Fibroblast of the aortic adventitia (primary cell): Measurements from ENCODE around the gene GNB2. TPM values are rescaled to one million over a fixed set of nuclear protein-coding genes. Genes with fewer than 3 reads are reported as not detected.

ENCODE experiments used
- DNase-seq: peaks from one replicate; pipeline ENCODE4 v3.0.0-alpha.2; 2010; ENCODE audit warnings: low read depth
- H3K4me3 ChIP-seq: 2 replicates; pipeline ENCODE4 v1.5.1; 2011; ENCODE audit warnings: low read depth, mild to moderate bottlenecking, control low read depth, low read length, moderate library complexity
- total RNA-seq: library from RNA; depleted of rRNA; stranded (reverse); fragments of >200 nt; gene quantifications from 2 replicates; pipeline ENCODE4 v1.2.3, GENCODE V29; 2012; ENCODE audit warnings: low replicate concordance
- TF ChIP-seq, protein P1 (sequence below): IDR thresholded peaks from 2 replicates; pipeline ENCODE4 v1.5.1; 2011; ENCODE audit warnings: mild to moderate bottlenecking, low read length, control low read depth, inconsistent platforms; ENCODE audit not compliant: insufficient read depth

GNB2 gene
- total RNA-seq, 1 donor = 89.1 TPM

DNA sequence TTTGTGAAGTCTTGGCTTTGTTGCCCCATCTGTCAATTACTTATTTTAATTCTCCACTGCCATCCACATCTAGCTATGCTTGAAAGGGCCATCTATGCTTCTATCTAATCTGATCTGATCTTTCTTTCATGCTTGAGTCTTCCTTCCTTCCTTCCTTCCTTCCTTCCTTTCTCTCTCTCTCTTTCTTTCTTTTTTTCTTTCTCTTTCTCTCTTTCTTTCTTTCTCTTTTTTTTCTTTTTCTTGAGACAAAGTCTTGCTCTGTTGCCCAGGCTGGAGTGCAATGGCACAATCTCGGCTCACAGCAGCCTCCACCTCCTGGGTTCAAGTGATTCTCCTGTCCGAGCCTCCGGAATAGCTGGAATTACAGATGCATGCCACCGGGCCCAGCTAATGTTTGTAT is 43.5 kb upstream of the GNB2 start:
- no peak for DNase-seq
- TF ChIP-seq, protein P1, sequence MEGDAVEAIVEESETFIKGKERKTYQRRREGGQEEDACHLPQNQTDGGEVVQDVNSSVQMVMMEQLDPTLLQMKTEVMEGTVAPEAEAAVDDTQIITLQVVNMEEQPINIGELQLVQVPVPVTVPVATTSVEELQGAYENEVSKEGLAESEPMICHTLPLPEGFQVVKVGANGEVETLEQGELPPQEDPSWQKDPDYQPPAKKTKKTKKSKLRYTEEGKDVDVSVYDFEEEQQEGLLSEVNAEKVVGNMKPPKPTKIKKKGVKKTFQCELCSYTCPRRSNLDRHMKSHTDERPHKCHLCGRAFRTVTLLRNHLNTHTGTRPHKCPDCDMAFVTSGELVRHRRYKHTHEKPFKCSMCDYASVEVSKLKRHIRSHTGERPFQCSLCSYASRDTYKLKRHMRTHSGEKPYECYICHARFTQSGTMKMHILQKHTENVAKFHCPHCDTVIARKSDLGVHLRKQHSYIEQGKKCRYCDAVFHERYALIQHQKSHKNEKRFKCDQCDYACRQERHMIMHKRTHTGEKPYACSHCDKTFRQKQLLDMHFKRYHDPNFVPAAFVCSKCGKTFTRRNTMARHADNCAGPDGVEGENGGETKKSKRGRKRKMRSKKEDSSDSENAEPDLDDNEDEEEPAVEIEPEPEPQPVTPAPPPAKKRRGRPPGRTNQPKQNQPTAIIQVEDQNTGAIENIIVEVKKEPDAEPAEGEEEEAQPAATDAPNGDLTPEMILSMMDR = no peak
- H3K4me3 ChIP-seq = no peak overlapping the region

DNA sequence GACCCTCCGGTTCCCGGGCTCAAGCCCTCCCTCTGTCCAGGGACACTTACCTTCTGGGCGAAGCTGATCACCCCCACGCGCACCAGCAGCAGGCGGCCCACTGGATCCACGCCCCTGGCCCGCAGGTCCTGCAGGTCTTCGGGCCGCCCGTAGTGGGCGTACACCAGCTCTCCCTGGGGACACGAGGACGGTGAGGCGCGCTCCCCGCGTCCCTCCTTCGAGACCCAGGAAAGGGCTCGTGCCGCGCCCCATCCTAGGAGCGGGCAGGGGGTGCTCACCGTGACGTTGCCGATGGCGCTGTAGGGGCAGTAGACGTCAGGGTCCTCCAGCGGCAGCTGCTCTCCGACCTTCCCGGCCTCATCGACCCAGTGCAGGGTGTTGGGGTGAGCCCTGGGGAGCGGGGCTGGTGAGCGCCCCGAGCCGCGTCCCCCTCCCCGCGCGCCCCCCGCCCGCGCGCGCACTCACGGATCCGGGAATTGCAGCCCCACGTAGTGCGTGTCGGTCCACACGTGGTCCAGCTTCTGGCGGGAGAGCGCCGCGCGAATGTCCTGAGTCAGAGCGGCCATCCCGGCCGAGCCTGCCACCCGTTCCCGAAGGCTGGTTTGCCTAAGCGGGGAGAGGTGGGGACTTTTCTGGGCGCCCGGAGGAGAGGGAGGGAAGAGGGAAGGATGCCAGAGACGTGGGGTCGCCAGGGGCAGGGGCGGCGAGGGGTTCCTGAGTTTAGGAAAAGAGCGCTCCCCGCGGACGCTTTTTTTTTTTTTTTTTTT is 40.4 kb upstream of the GNB2 start:
- TF ChIP-seq, protein P1 = peak; percentile 27
- peak overlapping the region; percentile 49 for H3K4me3 ChIP-seq
- no peak for DNase-seq

DNA sequence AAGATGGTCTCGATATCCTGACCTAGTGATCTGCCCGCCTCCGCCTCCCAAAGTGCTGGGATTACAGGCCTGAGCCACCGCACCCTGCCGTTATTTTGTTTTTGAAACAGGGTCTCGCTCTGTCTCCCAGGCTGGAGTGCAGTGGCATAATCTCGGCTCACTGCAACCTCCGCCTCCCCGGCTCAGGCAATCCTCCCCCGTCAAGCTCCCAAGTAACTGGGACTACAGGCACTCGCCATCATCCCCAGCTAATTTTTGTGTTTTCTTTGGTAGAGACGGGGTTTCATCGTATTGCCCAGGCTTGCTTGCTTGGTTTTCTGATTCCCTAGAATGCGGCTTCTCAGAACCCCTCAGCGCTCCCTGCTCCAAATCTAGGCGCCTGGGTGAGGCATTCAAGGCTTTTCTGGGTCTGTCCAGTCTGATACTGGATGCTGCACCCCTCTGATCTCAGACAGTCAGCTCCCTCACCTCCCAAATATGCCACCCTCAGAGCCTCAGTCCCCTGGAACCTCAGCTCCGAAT is 33.5 kb upstream of the GNB2 start:
- H3K4me3 ChIP-seq = no peak overlapping the region
- TF ChIP-seq, protein P1 = no peak
- no peak for DNase-seq

DNA sequence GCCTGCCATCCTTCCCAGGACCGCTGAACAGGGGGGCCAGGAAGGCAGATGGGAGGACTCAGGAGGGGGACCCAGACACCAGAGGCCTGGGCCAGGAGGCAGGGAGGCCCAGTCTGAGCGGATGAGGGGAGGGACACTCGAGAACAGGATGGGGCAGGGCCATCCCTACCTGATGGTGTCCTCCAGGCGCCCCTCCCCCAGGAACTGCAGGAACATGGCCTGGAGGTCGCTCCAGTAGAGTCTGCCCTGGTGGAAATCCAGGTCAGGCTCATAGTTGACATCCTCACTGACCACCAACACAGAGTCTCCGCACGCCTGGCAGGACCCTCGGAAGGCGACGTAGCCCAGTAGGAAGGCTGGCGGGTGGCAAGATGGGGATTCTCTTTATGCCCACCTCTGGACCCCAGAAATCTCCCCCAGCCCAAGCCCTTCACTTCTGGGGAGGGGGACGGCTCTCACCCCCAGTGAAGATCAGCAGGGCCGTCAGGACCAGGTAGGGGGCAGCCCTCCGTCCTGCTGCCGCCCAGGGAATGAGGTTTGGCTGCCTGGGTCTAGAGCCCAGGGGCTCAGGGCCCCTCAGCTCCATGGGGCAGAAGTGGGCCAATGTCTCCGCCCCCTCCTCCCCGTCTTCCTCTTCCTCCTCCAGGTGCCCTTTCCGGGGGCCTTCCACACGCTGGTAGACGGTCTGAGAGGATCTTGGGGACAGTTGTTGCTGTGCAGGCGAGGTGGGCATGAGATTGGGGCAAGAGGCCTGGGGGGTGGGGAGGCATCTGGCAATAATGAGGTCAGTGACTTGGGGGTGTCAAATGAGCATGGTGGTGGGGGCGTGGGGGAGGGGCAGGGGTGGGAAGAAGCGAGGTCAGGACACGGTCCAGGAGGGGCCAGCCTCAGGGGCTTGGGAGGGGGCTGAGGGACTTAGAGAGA is 32.8 kb upstream of the GNB2 start:
- TF ChIP-seq, protein P1 = no peak
- H3K4me3 ChIP-seq = no peak overlapping the region
- no peak for DNase-seq

DNA sequence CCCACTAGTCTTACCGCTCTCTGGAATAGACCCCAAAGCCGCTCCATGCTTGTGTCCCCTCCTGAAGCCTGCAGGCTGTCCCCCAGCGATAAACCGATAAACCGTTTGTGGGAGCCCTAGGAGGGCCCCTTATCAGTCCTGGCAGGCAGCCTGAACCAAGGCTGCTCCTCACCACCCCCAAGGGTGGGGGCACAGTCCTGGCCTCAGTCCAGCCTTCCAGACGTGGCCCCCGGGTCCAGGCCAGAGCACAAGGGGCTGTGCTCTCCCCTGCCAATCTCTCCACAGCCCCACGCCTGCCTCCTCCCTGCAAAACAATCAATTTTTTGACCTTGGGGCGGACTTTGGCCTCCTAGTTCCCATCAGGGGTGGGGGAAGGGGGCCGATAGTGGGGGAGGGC is 32.1 kb upstream of the GNB2 start, which contains the start of gene TFR2:
TFR2 (minus strand) TSS at position 90 of the 397 bp plus-strand sequence; CDS start at position 47, 43 bp downstream.
- TF ChIP-seq, protein P1 = no peak
- DNase-seq = no peak
- H3K4me3 ChIP-seq = no peak within 1 kb of the TSS

DNA sequence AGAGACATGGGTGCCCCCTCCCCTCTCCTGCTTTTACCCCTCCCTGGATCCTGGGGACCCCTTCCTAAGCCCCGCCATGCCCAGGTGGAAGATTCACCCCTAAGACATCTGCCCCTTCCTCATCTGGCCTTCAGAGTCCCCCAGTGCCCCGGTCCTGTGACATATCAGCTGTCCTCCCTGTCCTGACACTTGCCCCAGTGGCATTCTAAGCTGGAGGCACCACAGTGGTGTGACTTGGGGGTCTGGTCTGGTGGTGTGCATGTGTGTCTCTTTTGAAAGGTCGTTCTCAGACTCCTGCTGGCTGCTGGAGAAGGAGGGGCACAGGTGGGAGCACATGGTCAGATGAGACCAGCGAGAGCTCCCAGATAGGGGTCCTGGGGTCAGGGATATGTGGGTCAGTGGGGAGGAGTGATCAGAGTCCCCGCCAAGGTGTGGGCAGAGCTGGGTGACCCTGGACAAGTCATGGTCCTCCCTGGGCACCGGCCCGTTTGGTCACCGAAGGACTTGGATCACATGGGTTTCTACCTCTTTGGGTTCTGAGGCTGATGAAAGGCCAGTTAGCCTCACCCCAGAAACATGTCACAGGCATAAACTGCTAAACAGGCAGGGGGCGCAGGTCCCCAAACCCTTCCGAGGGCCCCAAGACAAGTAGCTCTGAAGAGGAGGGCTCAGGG is 31.5 kb upstream of the GNB2 start:
- TF ChIP-seq, protein P1 = no peak
- DNase-seq = no peak
- H3K4me3 ChIP-seq = no peak overlapping the region
